ENCODE data around the gene LAGE3.
A peak's percentile ranks its signal among the peaks of the same experiment; 100 is the strongest.

Gene LAGE3

DNA sequence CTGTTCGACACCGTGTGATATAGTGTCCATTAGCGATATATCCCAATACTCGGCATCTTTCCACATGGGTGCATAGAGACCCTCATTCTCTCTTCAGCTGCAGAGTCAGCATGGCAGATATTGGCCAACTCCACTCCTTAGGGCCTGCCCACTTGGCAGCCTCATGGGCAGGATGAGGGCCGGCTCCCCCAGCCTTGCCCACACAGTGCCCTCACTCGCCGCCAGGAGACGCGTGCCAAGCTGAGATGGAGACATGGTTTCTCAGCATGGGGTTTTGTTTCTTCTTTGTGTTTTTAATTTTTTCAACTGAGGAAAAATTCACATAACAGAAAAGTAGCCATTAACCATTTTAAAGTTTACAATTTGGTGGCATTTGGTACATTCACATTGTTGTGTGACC is 26.3 kb downstream of the LAGE3 start:
- DNase-seq = no peak

DNA sequence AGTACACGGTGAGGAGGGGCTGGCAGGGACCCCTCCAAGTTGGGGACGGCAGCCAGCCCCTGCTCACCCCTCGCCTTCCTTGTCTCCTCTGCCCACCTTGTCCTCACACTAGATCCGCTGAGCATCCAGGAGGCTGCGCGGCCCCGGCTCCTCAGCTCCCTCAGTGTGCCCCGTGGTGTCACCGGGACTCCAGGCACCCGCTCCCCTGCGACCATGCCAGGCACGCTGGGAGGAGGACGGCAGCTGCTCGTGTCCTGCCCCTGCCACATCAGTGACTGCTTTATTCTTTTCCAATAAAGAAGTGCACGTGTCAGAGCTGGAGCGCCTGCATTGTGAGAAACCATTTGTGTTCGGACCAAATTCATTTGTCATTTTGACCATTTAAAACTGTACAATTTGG is 28.8 kb downstream of the LAGE3 start:
- no peak for DNase-seq

DNA sequence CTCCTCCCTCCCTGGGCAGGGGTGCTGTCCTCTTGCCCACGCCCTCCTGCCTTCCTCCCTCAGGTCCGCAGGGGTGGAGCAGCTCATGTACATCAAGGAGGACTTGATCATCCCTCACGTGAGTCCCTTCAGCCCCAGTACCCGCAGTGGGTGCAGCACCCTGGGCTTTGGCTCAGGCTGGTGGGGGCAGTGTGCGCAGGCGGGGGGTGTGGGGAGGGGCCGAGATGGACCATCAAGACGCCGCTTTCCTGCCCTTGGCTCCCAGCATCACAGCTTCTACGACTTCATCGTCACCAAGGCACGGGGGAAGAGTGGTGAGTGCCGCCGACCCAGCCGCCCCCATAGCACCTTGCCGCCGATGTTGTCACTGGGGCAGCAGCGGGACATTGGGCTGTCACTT is 29.5 kb downstream of the LAGE3 start:
- no peak for DNase-seq

DNA sequence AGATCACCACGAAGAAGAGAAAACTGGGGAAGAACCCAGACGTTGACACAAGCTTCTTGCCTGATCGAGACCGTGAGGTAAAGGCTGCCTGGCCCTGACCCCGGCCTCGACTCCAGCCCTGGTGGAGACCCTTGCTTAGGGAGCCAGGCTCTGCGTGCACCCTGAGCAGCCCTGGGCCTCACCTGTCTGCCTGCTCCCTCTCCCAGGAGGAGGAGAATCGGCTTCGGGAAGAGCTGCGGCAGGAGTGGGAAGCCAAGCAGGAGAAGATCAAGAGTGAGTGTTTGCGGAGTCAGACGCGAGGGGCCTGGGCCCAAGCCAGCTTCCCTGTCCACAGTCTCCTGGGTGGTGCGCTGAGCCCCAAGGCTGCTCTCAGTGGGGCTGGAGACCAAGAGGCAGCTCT is 30.6 kb downstream of the LAGE3 start:
- DNase-seq = no peak

DNA sequence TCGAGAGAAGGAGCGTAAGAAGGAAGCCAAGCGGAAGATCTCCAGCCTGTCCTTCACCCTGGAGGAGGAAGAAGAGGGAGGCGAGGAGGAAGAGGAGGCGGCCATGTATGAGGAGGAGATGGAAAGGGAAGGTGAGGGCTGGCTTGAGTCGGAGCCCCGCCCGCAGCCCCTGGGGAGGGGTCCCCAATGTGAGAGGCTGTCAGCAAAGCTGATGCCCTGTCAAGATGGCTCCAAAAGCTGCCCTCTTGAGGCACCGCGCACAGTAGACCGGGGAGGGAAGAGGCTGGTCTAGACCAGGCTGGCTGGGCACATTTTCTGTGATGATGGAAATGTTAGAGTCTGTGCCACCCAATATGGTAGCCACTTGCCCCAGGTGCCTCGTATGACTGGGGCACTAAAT is 32.7 kb downstream of the LAGE3 start:
- DNase-seq = no peak

DNA sequence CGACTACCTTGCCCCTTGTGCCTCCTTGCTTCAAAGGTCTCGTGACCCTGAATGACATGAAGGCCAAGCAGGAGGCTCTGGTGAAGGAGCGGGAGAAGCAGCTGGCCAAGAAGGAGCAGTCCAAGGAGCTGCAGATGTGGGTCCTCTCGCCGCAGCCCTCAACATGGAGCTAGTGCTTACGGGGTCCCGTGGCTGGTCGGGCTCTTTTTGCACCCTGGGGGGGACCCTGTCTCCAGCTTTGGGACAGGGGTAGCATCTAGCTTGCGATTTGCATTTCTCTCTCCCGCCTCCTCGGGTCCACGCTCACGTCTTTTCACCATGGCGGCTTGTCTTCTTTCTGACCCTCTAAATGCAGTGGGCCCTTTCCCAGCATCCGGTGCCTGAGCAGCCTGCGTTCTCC is 33.3 kb downstream of the LAGE3 start:
- DNase-seq = no peak

DNA sequence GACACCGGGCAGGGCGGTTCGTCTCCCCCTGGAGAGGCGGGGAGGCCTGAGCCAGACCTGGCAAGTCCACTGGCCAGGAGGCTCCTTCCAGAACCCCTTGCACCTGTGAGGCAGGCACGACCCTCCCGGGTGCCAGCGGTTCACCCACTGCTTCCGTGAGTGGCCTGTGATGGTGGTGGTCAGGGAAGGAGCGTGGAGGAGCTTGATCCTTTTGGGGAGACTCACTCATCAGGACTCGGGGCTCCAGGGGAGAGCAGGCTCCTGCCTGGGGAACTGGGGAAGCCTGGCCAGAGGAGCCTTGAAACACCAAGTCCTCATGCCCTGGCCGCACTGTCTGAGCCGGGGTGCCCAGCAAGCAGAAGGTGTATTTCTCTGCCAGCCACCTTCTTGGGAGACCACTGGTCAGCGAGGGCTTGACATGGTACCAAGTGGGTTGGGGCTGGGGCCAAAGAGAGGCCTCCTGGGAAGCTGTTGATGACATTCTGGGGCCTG is 34.3 kb downstream of the LAGE3 start:
- DNase-seq = no peak

DNA sequence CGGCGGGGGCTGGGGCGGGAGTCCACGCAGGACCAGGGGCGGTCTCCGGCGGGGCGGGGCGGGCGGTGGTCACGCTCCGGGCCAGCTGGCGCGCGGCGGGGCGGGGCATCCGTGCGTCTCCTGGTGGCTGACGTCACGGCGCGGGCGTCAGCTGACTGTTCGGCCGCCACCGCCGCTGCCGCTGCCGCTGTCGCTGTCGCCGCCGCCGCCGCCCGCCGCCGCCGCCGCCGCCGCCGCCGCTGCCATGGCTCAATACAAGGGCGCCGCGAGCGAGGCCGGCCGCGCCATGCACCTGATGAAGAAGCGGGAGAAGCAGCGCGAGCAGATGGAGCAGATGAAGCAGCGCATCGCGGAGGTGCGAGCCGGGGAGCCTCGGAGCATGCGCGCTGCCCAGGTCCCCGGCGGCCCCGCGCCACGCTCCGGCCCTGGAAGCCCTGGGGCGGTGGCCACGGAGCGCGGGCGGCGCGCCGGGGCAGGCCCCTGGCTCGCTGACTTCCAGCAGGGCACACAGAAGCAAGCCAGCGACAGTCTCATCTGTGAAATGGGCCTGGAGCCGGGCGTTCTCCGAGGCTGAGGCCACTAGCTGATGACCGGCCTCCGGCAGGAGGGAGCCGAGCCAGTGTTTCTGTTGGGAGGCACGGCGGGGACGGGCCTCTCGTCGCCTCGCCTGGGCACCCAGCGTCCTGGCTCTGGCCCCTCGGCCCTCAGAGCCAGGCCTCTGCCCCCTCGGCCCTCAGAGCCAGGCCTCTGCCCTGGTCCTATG is 34.9 kb downstream of the LAGE3 start, which contains the start of gene FAM50A:
Gene FAM50A (plus strand): TSS at position 150 of the 763 bp plus-strand sequence. CDS start 95 bp downstream, at position 245.
- DNase-seq = peak; percentile 0

DNA sequence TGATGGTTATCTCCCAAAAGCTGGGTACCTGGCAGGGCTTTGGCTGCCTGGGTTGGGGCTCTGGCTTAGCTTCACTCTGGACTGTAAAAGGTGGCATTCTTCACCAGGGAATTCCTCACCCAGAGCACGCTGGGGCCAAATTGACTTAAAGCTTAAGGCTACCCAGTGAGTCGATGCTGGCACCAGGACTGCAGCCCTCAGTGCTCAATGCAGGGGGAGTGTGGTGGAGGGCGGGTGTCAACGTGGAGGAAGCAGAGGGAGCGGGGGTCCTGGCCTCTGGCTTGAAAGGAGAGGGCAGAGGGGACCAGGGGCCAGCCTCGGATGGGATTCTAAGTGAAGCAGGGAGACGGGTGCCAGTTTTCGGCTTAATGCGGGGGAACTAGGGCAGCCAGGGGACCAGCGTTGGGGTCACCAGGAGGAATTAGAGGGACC is 35.6 kb downstream of the LAGE3 start:
- DNase-seq = no peak

DNA sequence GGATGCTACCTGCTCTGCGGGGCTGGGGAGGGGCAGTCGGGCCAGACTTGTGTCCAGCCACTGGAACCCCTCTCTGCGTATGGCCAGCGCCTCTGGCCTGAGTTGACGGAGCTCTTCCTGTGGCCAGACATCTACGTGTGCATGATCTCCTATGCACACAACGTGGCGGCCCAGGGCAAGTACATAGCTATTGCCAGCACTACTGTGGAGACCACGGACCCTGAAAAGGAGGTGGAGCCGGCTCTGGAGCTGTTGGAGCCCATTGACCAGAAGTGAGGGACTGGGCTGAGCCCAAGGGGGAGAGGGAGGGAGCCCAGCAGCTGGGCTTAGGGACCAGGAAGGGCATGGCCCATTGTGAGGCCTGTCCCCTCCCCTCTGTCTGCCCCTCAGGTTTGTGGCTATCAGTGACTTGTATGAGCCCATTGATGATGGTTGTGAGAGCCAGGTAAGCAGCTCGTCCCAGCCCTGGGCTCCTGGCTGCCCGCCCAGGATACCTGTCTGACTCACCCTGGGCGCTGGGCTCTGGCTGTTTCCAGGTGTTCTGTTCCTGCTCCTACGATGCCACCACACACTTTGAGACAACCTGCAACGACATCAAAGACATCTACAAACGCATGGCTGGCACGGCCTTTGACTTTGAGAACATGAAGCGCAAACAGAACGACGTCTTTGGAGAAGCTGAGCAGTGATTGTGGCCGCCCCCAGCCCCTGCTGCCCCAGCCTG is 36.9 kb downstream of the LAGE3 start:
- no peak for DNase-seq

DNA sequence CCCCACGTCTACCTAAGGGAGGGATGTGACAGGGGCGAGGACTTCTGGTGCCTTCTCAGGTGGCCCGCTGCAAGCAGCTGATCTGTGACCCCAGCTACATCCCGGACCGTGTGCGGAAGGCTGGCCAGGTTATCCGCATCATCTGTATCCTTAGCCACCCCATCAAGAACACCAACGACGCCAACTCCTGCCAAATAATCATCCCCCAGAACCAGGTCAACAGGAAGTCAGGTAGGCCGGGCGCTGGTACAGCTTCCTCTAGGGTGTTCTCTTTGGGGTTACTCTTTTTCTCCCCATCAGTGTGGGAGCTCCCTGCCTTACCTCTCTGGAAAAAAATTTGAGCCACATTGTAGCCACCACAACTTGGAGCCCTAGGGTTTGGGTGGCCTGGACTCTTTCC is 37.5 kb downstream of the LAGE3 start:
- DNase-seq = no peak

DNA sequence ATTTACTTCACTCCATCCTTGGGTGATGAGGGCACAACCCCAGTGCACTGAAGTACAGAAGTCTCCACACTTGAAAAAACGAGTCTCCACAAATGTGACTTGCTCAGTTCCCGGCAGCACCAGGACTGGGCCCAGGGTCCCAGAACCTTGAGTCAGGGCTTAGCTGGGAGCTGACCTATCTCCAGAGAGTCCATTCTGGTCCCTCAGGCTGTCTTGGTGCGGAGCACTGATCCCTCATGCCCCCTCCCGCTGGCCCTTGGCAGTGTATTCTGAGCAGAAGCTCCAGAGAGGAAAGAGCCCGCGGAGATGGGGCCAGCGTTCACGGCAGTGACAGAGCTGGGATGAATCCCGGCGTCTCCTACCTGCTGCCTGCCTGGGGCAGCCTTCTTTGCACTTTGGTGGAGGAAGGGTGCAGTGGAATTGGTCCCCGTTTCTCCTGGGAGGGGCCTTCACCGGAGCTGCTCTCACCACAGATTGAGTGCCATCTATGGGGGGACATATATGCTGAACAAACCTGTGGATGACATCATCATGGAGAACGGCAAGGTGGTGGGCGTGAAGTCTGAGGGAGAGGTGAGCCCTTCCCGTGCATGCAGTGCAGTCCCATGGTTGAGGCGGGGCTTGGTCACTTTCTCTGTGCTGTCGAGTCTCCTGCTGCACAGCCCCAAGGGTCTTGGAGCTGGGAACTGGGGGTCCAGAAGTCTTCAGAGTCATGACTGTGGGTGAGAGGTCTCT is 38.3 kb downstream of the LAGE3 start:
- DNase-seq = no peak

DNA sequence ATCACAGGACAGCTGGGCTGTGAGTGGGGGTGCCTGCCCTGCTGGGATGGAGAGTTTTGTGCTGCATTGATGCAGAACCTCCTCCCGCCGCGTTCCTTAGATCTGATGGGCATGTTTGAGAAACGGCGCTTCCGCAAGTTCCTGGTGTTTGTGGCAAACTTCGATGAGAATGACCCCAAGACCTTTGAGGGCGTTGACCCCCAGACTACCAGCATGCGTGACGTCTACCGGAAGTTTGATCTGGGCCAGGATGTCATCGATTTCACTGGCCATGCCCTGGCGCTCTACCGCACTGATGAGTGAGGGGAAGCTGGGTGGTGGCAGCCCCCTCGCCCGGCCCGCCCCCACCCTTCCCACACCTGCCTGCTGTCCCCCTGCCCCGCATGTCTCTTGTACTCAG is 39.2 kb downstream of the LAGE3 start:
- no peak for DNase-seq

DNA sequence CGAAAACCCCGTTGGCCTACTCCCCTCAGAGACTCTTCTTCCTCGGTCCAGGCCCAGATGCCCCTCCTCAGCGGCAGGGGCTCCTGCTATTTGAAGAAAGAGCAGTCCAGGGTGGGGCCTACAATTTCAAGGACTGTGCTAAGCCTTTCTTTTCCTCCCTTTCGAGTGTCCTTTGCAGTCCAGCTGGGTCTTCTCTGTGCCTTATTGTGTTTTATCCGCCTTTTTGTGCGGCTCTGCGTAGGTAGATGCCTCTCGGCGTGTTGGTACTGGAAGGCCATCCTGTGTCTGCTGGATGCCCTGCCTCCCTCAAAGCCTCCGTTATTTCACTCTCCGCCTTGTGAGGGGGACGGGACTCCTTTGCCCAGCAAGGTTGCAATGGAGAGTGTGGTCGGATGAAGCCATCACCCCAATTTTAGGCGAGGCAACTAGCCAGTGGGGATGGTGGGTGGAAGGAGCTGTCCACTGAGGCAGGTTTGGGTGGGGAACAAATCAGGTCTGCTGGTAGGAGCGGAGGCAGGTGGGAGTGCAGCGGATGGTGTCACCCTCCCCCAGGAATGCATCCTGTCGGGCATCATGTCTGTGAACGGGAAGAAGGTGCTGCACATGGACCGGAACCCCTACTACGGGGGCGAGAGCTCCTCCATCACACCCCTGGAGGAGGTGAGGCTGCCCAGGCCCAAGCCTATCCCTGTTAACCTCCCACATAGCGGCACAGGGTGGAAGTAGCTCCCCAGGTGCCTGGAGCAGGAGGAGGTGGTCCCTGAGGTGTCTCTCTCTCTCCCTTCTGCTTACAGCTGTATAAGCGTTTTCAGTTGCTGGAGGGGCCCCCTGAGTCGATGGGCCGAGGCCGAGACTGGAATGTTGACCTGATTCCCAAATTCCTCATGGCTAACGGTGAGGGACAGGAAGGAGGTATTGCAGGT is 40.8 kb downstream of the LAGE3 start:
- no peak for DNase-seq

DNA sequence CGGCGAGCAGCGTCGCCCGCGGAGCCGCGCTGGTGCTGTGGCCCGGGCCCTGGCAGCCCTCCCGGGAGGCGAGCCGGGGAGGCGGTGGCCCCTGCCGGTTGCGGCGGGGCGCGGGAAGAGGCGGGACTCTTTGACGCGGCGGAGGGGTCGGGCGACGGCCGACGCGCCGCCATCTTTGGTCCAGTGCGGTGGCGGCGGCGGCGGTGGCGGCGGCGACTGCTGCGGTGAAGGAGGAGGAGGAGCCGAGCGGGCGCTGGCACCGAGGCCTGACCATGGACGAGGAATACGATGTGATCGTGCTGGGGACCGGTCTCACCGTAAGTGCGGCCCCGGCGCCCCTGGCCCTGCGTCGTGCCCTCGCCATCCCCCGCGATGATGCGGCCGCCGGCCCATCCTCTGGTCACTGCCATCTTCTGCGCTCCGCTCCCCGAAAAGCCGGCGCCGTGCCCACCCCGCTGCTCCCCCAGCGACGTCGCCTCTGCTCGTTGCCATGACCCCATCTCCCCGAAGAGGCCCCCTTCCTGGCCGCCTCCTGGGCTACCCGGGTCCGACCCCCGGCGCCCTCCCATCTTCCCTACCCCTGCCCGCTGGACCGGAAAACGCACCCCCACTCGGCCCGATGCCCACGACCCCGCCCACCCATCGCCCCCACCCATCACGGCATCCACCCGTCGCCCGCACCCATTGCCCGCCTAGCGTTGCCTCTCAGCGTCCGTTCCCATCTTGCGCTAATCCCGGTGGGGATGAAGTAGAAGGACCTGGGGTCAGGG is 41.9 kb downstream of the LAGE3 start, which contains the start of gene GDI1:
Gene GDI1 (plus strand): TSS at position 172 of the 770 bp plus-strand sequence. CDS start 101 bp downstream, at position 273.
- no peak for DNase-seq

DNA sequence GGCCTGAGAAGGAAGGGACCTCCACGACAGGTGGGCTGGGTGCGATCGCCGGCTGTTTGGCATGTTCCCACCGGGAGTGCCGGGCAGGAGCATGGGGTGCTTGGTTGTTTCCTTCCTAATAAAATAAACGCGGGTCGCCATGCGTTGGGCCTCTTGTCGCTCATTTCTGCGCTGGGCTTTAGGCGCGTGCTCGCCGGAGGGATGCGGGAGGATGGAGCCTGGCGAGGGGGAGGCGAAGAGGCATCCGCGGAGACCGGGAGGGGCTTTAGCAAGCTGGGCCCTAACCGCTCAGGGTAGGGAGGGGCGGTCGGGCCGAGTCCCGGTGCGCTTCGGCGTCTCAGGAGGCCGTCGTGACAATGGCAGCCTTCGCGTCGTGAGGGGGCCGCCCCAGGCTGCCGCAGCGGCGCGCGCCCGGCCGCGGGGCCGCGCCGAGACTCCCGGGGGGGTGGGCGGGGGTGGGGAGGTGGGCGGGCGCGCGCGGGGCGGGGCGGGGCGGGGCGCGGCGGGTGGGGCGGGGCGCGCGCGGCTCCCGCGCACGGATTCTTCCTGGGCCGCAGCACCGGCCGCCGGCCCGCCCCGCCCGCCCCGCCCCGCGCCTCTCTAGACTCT is 42.6 kb downstream of the LAGE3 start:
- no peak for DNase-seq

DNA sequence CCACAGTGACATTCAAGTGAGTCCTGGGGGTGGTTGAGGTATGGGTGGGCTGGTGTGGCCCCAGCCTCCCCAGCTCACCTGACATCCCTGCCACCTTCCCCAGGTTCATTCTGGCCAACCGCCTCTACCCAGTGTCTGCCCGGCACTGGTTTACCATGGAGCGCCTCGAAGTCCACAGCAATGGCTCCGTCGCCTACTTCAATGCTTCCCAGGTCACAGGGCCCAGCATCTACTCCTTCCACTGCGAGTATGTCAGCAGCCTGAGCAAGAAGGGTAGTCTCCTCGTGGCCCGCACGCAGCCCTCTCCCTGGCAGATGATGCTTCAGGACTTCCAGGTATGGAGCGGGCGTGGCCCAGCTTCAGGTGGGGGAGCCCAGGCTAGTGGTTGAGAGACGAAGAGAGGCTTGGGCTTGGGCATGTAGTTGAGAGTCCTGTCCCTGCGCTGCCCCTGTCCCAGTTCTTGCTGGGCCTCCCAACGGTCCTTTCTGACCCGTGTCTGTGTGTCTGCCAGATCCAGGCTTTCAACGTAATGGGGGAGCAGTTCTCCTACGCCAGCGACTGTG is 43.8 kb downstream of the LAGE3 start:
- DNase-seq = no peak

DNA sequence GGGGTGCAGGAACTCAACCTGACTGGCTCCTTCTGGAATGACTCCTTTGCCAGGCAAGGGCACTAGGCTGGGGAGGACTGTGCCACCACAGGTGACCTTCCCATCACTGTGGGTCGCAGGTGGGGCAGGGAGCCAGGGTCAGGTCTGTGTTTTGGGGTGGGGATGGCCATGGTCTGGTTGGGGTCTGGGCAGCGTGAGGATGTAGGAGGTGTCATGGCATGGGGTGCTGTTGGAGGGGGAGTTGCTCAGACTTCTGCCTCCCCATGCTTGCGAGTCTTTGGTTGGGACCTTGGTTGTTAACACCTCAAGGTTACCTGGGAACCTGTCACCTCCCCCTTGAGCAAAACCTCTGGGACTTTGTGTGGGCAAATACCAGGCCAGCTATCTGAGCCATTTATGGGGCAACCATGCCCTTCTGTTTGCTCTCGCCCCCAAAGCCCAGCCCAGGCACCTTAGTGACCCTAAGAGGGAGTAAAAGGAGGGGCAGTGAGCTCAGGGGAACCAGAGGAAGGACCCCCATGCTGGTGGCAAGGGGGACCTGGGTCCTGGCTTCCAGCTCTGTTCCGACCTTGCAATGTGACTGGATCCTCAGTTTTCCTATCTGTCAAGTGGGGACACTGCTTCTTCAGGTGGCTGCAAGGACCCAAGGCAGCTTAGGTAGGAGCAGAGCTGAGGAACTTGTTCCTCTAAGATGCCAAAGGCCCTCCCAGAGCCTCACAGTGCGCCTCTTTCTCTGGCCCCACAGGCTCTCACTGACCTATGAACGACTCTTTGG is 44.5 kb downstream of the LAGE3 start:
- DNase-seq = no peak

DNA sequence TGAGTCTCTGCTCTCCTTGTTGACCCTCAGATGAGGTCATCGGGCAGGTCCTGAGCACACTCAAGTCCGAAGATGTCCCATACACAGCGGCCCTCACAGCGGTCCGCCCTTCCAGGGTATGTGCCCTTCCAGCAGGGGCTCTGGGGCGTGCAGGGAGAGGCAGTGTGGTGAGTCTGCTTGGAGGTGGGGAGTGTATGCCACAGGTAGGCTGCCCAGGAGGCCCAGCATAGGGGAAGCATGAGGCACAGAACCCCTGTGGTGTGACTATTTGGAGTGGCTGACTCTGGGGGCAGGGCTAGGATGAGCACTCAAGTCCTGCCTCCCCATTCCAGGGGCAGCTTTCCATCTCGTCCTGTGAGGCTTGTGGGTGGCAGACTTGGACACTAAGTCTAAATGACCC is 45.5 kb downstream of the LAGE3 start:
- no peak for DNase-seq

DNA sequence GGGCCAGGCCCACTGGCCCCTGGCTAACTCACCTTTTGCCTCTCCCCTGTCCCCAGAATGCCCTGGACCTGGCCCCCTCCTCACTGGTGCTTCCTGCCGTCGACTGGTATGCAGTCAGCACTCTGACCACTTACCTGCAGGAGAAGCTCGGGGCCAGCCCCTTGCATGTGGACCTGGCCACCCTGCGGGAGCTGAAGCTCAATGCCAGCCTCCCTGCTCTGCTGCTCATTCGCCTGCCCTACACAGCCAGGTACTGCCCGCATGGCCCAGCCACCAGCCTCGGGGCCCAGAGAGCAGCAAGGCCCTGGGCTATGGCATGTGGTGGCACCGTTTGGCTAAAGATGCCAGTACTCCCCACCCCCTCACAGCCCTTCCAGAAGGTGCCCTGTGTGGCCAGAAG is 46.9 kb downstream of the LAGE3 start:
- no peak for DNase-seq

All from NCI-H1436 treated with DMSO at 0.1 percent for 48 hours (cell line).